ENCODE measurements around the gene RNF227. TPM values are rescaled to one million over a fixed set of nuclear protein-coding genes. Genes with fewer than 3 reads are reported as not detected.

Gene RNF227
- total and polyA plus RNA-seq, 2 experiments from 2014 or later, result 0.42 to 1.4 TPM

DNA sequence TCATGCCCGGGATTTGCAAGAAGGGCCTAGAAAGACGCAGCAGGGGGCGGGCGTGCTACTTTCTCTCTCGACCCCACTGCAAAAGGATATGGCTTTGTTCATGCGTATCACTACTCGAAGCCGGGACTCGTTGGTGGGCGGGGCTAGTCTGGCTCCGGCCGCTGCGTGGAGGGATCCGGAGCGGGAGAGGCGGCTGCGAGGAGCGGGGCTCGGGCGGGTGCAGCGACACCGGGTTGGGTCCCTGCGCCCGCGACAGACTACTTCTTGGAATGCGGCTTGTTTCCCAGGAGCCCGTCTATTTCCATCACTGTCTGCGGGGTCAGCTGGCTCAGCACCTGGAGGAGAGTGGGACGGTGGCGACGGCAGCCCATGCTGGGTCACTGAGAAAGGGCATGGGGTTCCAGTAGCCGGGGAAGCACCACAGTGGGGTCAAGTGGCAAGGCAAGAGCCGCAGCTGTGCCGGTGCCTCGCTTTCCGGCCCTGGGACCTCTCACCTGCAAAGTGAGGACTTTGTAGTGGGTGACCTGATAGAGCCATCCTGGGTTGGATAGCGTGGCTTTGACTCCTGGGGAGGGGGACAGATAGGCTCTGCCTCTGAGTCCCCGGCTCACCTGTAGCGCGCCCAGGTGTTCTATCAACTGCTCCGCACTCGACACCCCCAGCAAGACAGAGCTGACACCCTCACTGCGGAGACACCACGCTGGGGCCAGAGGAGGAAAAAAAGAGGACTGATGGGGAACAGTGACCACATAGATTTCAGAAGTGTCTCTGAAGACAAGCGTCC, 6.9 kb upstream of the RNF227 start:
- Histone ChIP-seq H4K20me1 (replicated peaks; ENCODE audit: insufficient read depth) (no peaks in the 10 kb centered on the region; the same call in 1 of the 2 replicates), H3K27ac (ENCODE audit: low read depth) (no peak overlapping the region), H3K9me2 (ENCODE audit: insufficient read depth) (no peaks in the 10 kb centered on the region), H3K79me2 (replicated peaks; ENCODE audit: insufficient read depth) (no peaks in the 10 kb centered on the region), H3K4me2 (peak overlapping the region; percentile 90), H3K36me3 (ENCODE audit: insufficient read depth) (no peaks in the 10 kb centered on the region), H3F3A (replicated peaks; ENCODE audit: low read depth) (no peaks in the 10 kb centered on the region; the same call in 1 of the 2 replicates), H3K4me3 (peak overlapping the region; percentile 53), H2AFZ (peak overlapping the region; percentile 92; the same call in 1 of the 2 replicates), H3K27me3 (ENCODE audit: insufficient read depth) (peaks cover 92% of the 10 kb centered on the region), H3K4me1 (ENCODE audit: insufficient read depth) (peaks cover 6% of the 10 kb centered on the region)
- TF ChIP-seq JUNB (IDR thresholded peaks at IDR 0.05; ENCODE audit: unreplicated experiment), result no peak
- TF ChIP-seq CREB1 (CRISPR knock-in tag; IDR thresholded peaks at IDR 0.05; ENCODE audit: low read depth), result peak; percentile 60
- TF ChIP-seq EZH2 (IDR thresholded peaks at IDR 0.05; ENCODE audit: low read depth, unreplicated experiment), result peak; percentile 6
- TF ChIP-seq, protein P1, sequence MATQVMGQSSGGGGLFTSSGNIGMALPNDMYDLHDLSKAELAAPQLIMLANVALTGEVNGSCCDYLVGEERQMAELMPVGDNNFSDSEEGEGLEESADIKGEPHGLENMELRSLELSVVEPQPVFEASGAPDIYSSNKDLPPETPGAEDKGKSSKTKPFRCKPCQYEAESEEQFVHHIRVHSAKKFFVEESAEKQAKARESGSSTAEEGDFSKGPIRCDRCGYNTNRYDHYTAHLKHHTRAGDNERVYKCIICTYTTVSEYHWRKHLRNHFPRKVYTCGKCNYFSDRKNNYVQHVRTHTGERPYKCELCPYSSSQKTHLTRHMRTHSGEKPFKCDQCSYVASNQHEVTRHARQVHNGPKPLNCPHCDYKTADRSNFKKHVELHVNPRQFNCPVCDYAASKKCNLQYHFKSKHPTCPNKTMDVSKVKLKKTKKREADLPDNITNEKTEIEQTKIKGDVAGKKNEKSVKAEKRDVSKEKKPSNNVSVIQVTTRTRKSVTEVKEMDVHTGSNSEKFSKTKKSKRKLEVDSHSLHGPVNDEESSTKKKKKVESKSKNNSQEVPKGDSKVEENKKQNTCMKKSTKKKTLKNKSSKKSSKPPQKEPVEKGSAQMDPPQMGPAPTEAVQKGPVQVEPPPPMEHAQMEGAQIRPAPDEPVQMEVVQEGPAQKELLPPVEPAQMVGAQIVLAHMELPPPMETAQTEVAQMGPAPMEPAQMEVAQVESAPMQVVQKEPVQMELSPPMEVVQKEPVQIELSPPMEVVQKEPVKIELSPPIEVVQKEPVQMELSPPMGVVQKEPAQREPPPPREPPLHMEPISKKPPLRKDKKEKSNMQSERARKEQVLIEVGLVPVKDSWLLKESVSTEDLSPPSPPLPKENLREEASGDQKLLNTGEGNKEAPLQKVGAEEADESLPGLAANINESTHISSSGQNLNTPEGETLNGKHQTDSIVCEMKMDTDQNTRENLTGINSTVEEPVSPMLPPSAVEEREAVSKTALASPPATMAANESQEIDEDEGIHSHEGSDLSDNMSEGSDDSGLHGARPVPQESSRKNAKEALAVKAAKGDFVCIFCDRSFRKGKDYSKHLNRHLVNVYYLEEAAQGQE (IDR thresholded peaks at IDR 0.05; ENCODE audit: unreplicated experiment), result no peak
- 0 out of 4 replicates have a peak, but pooled peaks of 1 of the 2 experiments have one; percentile 10 for TF ChIP-seq CTCF (conservative IDR thresholded peaks at IDR 0.05; ENCODE audit: low read depth in 2 of 2)
- no peak; the same call in none of the 2 replicates for TF ChIP-seq POLR2AphosphoS5 (IDR thresholded peaks at IDR 0.05; ENCODE audit: low read depth)
- TF ChIP-seq STAT1 (IDR thresholded peaks at IDR 0.05; ENCODE audit: unreplicated experiment), result no peak
- TF ChIP-seq ZNF114 (CRISPR knock-in tag; IDR thresholded peaks at IDR 0.05), result no peak
- TF ChIP-seq, protein P2, sequence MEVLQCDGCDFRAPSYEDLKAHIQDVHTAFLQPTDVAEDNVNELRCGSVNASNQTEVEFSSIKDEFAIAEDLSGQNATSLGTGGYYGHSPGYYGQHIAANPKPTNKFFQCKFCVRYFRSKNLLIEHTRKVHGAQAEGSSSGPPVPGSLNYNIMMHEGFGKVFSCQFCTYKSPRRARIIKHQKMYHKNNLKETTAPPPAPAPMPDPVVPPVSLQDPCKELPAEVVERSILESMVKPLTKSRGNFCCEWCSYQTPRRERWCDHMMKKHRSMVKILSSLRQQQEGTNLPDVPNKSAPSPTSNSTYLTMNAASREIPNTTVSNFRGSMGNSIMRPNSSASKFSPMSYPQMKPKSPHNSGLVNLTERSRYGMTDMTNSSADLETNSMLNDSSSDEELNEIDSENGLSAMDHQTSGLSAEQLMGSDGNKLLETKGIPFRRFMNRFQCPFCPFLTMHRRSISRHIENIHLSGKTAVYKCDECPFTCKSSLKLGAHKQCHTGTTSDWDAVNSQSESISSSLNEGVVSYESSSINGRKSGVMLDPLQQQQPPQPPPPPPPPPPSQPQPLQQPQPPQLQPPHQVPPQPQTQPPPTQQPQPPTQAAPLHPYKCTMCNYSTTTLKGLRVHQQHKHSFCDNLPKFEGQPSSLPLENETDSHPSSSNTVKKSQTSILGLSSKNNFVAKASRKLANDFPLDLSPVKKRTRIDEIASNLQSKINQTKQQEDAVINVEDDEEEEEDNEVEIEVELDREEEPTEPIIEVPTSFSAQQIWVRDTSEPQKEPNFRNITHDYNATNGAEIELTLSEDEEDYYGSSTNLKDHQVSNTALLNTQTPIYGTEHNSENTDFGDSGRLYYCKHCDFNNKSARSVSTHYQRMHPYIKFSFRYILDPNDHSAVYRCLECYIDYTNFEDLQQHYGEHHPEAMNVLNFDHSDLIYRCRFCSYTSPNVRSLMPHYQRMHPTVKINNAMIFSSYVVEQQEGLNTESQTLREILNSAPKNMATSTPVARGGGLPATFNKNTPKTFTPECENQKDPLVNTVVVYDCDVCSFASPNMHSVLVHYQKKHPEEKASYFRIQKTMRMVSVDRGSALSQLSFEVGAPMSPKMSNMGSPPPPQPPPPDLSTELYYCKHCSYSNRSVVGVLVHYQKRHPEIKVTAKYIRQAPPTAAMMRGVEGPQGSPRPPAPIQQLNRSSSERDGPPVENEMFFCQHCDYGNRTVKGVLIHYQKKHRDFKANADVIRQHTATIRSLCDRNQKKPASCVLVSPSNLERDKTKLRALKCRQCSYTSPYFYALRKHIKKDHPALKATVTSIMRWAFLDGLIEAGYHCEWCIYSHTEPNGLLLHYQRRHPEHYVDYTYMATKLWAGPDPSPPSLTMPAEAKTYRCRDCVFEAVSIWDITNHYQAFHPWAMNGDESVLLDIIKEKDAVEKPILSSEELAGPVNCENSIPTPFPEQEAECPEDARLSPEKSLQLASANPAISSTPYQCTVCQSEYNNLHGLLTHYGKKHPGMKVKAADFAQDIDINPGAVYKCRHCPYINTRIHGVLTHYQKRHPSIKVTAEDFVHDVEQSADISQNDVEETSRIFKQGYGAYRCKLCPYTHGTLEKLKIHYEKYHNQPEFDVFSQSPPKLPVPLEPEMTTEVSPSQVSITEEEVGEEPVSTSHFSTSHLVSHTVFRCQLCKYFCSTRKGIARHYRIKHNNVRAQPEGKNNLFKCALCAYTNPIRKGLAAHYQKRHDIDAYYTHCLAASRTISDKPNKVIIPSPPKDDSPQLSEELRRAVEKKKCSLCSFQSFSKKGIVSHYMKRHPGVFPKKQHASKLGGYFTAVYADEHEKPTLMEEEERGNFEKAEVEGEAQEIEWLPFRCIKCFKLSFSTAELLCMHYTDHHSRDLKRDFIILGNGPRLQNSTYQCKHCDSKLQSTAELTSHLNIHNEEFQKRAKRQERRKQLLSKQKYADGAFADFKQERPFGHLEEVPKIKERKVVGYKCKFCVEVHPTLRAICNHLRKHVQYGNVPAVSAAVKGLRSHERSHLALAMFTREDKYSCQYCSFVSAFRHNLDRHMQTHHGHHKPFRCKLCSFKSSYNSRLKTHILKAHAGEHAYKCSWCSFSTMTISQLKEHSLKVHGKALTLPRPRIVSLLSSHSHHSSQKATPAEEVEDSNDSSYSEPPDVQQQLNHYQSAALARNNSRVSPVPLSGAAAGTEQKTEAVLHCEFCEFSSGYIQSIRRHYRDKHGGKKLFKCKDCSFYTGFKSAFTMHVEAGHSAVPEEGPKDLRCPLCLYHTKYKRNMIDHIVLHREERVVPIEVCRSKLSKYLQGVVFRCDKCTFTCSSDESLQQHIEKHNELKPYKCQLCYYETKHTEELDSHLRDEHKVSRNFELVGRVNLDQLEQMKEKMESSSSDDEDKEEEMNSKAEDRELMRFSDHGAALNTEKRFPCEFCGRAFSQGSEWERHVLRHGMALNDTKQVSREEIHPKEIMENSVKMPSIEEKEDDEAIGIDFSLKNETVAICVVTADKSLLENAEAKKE (CRISPR knock-in tag; IDR thresholded peaks at IDR 0.05), result no peak
- TF ChIP-seq NANOG (IDR thresholded peaks at IDR 0.05; ENCODE audit: borderline replicate concordance), result no peak
- TF ChIP-seq EZH2phosphoT487 (IDR thresholded peaks at IDR 0.05; ENCODE audit: unreplicated experiment), result no peak
- H3K9me3 Mint-ChIP-seq, result peaks cover 2% of the 10 kb centered on the region; the same call in 2 of the 3 replicates
- H3K4me1 Mint-ChIP-seq, result peaks cover 11% of the 10 kb centered on the region
- H3K36me3 Mint-ChIP-seq (ENCODE audit: low read depth), result no peaks in the 10 kb centered on the region
- H3K27me3 Mint-ChIP-seq (ENCODE audit: insufficient read depth, low read depth, poor library complexity), result peaks cover 64% of the 10 kb centered on the region
- peak overlapping the region; percentile 65 for H3K4me3 Mint-ChIP-seq
- no peak overlapping the region for H3K27ac Mint-ChIP-seq
- peak; percentile 89 for ATAC-seq
- peak; percentile 94 for DNase-seq (ENCODE audit: low spot score)

Data from GM23338 (cell line).